H4 (cell line): ENCODE measurements around the gene FAM13A. TPM values are rescaled to one million over a fixed set of nuclear protein-coding genes. Genes with fewer than 3 reads are reported as not detected.

ENCODE experiments used
- DNase-seq: peaks from one replicate; pipeline ENCODE4 v3.0.0-alpha.2; 2015; ENCODE audit warnings: low spot score
- total RNA-seq: library from RNA; depleted of rRNA; stranded (reverse); fragments of >200 nt; shearing (Covaris generic); gene quantifications from 2 replicates; pipeline ENCODE4 v1.2.3, GENCODE V29; 2014; rRNA removed

FAM13A gene
- total RNA-seq, 1 experiment from 2014 or later, result 17.1 TPM

DNA sequence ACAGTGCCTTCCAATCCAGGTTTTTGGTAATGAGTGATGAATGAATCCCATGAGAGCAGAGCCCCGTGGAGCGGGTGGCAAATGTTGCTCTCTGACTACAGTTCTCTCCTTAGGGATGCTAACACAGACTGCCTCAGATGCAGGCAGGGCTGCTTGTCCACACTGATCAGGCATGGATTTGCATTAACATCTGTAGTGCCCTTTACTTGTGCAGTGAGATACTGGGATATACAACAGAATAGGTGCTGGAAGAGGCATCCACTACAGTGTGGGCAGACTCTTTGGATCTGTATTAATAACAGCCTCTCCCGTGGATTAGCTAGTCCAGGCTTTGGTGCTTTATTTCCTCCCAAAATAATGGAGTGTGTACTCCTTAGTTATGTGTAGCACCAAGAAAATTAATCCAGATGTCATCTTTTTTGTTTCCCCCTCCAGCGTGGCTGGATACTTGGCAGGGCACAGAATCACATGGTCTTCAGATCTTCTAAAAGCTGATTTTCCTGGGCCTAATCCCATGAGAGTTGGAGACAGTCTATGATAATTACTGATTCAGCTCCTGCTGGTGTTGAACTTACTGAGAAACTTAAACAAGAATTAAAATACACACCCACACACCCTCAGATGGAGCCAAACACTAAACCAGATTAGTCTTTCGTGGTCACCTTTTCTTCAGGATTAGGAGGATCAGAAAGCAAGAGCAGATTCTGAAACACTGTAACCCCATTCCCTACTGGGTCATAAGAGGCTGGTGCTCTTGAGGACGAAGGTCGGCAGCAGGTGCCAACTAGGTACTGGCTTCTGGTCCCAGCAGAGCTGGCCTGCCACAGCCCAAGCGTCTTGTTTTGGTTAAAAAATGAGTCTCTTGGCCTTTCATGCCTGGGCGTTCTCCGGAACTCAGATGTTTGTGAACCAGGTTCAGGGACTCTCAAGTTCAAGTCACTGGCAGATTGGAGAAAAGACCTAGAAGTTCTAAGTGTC is 336.2 kb downstream of the FAM13A start:
- DNase-seq, result no peak

DNA sequence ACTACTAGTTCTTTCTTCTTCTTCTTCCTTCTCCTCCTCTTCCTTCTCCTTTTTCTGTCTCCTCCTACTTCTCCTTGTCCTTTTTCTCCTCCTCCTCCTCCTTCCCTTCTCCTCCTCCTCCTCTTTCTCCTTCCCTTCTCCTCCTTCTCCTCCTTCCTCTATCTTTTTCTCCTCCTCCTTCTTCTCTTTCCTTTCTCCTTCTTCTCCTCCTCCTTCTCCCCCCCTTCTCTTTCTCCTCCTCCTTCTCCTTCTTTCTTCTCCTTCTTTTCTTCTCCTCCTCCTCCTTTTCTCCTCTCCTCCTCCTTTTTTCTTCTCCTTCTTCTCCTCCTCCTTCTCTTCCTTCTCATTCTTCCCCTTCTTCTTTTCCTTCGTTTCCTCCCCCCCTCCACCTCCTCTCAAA is 337.6 kb downstream of the FAM13A start:
- DNase-seq, result no peak

DNA sequence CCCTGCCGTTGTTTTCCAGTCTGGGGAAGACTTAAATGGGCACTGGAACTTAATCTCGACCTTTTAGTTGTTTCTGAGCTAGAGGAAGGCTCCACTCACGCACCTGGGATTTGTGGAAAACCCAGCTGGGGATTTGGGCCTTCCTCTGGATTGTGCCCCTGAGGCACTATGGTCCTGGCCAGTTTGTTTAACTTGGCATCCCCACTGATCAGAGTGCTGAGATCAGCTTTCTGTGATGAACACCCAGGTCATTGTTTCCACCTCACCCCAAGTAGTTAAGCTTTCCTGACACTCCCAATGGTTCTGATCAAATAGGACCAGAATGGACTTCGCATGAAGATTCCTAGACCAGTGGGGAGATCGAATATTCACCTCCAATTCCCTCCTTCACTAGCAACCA is 338.9 kb downstream of the FAM13A start:
- no peak for DNase-seq

DNA sequence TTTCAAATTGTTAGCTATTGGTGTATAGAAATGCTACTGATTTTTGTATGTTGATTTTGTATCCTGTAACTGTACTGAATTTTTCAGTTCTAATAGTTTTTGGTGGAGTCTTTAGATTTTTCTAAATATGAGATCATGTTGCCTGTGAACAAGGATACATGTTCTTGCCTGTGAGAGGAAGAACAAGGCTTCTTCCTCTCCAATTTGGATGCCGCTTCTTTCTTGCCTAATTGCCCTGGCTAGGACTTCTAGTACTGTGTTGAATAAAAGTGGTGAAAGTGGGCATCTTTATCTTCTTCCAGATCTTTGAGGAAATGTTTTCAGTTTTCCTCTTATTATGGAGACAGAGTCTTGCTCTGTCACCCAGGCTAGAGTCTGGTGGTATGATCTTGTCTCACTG is 343.2 kb downstream of the FAM13A start:
- DNase-seq, result no peak

DNA sequence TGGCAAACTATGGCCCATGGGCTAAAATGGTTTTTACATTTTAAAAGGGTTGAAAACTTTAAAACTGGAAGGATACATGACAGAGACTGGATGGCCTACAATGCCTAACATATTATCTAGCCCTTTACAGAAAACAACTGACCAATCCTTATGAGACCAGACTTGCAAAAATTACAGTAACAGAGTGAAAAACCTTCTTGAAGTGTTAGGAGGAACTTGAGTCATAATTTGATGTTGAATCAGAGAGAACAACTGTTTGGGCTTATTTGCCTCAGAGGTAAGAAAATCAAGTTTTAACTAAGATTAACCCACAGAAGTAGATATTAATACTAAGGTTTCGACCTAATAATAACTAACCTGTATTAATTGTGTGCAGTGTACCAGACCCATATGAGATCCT is 347.0 kb downstream of the FAM13A start:
- DNase-seq, result no peak

DNA sequence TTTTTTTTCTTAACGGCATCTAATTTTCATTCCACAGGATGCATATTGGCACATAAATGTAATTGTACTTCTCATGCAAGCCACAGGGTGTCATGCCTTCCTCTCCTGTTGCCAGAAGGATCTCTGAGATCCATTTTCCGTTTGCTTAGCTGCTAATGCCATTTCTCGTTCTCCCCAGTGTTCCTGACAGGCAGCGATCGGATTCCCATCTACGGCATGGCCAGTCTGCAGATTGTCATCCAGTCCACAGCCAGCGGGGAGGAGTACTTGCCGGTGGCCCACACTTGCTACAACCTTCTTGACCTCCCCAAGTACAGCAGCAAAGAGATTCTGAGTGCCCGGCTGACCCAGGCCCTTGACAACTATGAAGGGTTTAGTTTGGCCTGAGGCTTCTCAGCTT is 350.4 kb downstream of the FAM13A start:
- peak; percentile 23 for DNase-seq

DNA sequence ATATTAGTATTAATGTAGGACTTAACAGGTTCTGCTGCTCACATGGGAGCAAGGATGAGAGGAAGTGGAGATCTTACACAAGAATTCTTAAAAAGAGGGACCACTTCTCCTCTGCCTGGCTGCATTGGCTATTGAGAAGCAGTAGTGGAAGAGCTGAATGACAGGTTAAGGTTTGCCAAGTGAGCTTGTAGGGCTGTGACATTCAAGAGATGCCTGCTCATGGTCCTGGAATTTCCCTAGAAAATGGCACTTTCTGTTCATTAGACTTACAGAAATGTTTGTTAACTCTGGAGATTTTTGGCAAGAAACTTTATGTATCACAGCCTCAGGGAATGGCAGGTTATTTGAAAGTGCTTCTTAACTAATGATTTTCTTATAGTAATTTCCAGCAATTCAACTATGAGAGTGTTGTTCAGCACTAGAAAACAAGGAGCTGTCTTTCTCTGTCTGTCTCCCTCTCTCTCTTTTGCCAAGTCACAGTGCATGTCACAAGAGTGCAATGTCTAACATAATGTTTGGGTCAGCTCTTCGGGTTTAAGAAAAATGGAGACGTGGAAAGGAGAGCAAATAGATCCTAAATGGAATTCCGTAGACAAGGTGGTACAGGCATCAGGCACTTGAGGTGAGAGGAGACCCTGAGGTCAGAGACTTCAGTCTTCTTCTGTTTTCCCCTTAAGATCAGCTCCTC is 351.0 kb downstream of the FAM13A start:
- no peak for DNase-seq

DNA sequence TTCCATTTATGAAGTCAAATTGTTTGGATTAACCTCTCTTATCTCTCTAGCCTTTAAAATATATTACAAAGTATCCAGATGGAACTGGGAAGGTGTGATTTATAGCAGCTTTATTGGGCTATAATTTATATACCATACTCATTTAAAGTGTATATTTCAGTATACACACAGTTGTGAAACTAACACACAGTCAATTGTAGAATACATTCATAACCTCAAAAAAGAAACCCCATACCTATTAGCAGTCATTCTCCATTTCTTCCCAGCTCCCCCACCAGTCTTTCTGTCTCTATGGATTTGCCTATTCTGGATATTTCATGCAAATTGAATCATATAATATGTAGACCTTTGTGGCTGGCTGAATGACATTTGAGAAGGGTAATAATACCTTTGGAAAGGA is 351.8 kb downstream of the FAM13A start:
- no peak for DNase-seq

DNA sequence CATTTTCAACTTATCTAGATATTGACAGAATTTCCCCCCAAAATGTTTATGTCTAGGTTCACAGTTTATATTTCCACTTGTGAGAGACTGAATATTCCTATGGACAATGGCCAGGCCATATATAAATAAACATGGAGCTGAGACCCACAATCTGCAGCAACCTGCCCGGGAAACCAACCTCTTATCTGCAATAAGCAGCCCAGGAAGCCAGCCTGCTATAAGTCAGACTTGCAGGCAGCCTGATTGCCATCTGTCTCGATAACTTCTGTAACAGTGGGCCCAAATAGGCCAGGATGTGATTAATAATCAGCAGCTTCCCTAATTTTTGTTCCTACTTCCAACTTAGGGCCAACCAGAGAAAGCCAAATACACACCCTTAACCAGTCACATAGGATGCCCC is 354.2 kb downstream of the FAM13A start:
- no peak for DNase-seq

DNA sequence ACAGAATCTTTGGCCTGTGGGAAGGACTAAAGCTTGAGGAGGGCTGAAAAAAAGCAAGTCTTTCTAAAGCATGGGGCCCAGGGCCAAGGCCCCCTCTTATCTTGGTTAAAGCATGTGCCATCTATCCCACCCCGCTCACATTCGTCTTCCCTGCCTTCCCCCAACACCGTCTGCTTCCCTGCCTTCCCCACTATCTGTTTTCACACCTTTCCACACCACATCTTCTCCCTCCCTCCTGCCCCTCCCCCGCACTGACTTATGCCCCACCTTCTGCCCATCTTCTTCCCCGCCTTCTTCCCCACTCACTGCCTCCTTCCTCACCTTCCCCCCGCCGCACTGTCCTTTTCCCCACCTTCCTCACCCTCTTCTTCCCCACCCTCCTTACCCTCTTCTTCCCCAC is 358.5 kb downstream of the FAM13A start:
- DNase-seq, result no peak

DNA sequence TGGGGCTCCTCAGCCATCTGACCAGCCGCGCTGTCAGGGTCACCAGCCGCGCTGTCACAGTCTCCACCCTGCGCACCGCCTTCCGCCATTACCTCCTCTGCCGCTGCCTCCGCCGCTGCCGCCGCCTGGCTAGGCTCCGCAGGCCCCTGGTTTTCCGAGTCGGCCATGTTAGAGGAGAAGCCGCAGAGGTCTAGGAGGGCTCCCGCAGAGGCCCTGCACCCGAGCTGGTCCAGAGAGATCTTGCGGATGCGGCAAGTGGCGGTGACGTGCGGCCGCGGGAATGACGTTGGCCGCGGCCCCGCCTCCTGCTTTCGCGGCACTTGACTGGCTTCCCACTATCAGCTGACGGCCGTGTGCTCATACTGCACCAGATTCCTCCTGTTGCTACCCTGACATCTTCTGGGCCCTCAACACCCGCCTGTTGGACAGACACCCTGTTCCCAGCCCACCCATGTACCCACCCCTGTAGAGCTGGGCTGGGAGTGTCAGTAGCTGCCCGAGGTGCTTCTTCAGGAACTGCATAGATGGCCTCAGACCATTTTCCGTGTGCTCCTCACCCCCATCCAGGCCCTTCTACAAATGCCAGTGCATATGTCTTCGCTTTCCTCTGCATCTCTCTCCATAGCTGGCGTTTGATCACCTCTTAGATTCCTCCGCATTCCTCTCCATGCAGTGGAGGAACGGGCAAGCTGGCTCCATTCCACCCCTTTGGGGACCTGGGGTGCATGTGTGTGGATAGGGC is 359.2 kb downstream of the FAM13A start, which contains the start of gene NAP1L5:
TSS of gene NAP1L5 (minus strand) at position 242 of the 742 bp plus-strand sequence. CDS start at position 167, 75 bp downstream.
- no peak for DNase-seq

DNA sequence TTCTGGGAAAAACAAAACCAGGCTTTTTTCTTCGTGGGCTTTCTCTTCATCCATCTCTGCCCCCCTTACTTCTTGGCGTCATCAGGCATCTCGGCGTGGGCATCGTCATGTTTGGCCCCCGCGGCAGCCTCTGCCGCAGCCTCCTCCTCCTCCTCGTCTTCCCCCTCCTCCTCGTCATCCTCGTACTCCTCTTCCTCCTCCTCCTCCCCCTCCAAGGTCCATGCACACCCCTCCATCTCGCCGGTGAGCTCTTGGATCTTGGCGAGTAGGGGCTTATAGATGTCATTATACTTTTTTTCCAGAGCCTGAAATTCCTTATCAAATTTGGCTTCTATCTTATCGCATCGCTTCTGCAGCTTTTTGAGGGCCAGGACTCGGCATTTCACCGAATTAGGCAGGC is 359.8 kb downstream of the FAM13A start:
- no peak for DNase-seq

DNA sequence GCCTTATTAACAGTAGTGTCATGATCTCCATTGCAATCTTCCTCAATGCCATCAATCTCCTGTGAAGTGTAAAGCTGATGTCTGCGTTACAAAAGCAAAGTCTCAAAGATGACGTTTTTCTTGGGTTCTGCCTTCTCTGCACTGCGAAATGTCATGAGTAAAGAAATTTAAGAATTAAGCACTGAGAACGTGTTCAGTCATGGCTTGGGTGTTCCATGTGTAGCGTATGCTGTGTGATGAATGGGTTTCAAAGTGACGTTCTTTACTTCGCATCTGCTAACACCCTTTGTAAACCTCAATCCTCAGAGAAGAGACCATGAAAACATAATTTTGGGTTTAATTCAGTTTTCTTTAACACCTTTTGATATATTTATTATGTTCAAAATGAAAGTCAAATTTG is 360.4 kb downstream of the FAM13A start:
- DNase-seq, result no peak

DNA sequence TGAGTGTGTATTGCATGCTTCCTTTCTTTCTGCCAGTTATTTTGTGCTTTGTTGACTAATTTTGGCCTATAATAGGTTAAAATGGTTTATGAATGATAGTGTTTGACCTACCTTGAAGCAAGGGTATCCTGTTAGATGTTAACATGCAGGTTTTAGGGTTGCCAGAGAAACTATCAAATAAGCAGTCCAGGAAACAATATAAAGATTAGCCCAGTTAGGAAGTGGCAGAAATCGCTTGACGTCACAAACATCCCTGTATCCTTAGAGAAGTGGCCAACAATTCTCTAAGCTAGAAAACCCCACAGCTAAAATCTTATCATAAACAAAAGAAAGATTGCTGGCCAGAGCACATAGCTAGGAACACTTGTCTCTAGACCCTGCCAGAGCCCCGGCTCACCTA is 363.2 kb downstream of the FAM13A start:
- no peak for DNase-seq

DNA sequence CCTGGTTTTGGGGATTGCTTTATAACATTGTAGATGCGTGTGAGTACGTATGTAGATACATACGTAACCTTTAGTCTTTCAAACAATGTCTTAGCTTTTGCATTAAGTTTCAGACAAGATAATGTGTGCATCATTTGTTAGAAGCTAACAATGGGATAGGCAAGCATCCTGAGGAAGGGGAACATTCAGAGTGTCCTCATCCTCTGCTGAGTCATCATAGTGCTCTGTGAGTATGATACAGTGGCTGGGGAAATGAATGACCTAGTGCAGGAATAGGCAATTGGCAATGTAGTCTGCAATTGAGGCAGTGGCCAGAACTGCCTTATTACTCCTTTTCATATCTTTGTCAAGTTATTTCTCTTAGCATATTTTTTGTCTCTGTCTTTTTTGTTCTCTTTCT is 366.6 kb downstream of the FAM13A start:
- DNase-seq, result no peak

DNA sequence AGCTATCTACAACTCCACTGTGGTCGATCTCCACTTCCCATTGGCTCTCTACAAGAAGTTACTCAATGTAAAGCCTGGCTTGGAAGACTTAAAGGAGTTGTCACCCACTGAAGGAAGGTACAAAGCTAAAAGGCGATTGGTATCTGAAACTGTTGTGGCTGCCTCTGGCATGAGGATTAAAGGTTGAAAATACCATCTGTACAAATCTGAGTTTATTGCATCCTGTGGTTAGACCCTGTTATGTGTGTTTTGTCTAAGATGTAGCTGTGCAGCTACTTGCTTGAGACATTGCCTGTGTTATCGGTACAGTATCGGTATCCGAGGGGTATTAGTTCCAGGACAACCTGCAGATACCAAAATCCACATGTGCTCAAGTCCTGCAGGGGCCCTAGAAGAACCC is 375.8 kb downstream of the FAM13A start:
- no peak for DNase-seq

Other genes starting within 250 kb of the FAM13A start
- gene TIGD2, start 54.3 kb upstream of the FAM13A start, total RNA-seq, result 16.1 and 22.0 TPM in 2 replicates